ENCODE data around the gene USP5. TPM values are rescaled to one million over a fixed set of nuclear protein-coding genes. Genes with fewer than 3 reads are reported as not detected.

USP5 gene
- total RNA-seq, 6 experiments from 2014 or later, result 149 to 211 (median 182) TPM

DNA sequence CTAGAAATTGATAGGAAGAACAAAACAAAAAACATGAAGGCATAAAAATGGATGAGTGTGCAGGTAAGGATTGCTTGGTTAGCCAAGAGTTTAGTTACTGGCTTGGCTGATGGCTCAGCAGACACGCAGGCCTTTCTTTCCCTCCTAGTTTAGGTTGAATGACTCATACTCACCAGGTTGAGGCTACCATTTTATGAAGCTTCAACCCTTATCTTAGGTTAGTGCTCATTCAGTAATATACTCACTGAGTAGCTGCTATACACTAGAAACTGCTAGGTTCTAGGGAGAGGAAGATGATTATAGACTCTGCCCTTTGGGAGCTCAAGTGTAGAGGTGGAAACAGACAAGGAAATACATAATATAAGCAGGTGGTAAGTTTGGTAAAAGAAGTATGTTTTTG lies 17.7 kb upstream of the USP5 start:
- no peak overlapping the region for H3K4me3 Mint-ChIP-seq
- H3K27me3 Mint-ChIP-seq (ENCODE audit: insufficient read depth), result no peaks in the 10 kb centered on the region; the same call in 1 of the 2 replicates
- TF ChIP-seq, protein P1, sequence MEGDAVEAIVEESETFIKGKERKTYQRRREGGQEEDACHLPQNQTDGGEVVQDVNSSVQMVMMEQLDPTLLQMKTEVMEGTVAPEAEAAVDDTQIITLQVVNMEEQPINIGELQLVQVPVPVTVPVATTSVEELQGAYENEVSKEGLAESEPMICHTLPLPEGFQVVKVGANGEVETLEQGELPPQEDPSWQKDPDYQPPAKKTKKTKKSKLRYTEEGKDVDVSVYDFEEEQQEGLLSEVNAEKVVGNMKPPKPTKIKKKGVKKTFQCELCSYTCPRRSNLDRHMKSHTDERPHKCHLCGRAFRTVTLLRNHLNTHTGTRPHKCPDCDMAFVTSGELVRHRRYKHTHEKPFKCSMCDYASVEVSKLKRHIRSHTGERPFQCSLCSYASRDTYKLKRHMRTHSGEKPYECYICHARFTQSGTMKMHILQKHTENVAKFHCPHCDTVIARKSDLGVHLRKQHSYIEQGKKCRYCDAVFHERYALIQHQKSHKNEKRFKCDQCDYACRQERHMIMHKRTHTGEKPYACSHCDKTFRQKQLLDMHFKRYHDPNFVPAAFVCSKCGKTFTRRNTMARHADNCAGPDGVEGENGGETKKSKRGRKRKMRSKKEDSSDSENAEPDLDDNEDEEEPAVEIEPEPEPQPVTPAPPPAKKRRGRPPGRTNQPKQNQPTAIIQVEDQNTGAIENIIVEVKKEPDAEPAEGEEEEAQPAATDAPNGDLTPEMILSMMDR (IDR thresholded peaks at IDR 0.05), result no peak
- H3K9me3 Mint-ChIP-seq, result no peaks in the 10 kb centered on the region
- no peak for DNase-seq
- no peak overlapping the region for H3K27ac Mint-ChIP-seq
- H3K4me1 Mint-ChIP-seq (ENCODE audit: low read depth), result peaks cover 26% of the 10 kb centered on the region
- H3K36me3 Mint-ChIP-seq (ENCODE audit: low read depth), result peaks cover 23% of the 10 kb centered on the region; the same call in 1 of the 2 replicates

GRCh38 chr12:6834873-6835272 lies 17.1 kb upstream of the USP5 start:
- Mint-ChIP-seq H3K27me3 (ENCODE audit: insufficient read depth) (no peaks in the 10 kb centered on the region; the same call in 1 of the 2 replicates), H3K4me1 (ENCODE audit: low read depth) (peaks cover 23% of the 10 kb centered on the region), H3K4me3 (no peak overlapping the region), H3K36me3 (ENCODE audit: low read depth) (peaks cover 23% of the 10 kb centered on the region; the same call in 1 of the 2 replicates), H3K27ac (no peak overlapping the region), H3K9me3 (no peaks in the 10 kb centered on the region)
- TF ChIP-seq, protein P1 (IDR thresholded peaks at IDR 0.05), result no peak
- no peak for DNase-seq

GRCh38 chr12:6836851-6837250 lies 15.1 kb upstream of the USP5 start:
- H3K27me3 Mint-ChIP-seq (ENCODE audit: insufficient read depth), result peaks cover 3% of the 10 kb centered on the region; the same call in 1 of the 2 replicates

DNA sequence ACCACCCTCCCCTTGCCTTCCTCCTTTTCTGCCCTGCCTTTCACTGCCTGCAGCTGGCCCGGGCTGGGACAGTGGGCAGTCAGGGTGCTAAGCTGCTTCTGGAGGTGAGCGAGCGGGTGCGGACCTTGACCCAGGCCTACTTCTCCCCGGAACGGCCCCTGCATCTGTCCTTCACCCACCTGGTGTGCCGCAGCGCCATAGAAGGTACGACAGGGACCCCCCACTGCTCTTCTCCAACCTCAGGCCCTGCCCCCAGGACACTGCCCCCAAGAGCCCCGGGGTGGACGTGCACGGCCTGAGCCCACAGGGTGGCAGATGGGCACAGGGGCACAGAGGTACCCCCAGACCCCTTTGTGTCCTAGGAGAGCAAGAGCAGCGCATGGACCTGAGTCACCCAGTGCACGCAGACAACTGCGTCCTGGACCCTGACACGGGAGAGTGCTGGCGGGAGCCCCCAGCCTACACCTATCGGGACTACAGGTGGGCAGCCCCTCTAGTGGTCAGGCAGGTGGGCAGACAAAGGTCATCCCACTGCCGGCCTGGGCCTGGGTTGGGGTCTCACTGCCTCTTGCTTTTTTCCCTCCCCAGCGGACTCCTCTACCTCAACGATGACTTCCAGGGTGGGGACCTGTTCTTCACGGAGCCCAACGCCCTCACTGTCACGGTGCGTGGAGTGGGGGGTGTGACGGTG lies 14.4 kb upstream of the USP5 start:
- DNase-seq, result no peak
- H3K27me3 Mint-ChIP-seq (ENCODE audit: insufficient read depth), result 0 out of 2 replicates have a peak, but pooled peaks cover 3% of the 10 kb centered on the region
- no peak overlapping the region for H3K27ac Mint-ChIP-seq
- H3K4me1 Mint-ChIP-seq (ENCODE audit: low read depth), result peaks cover 8% of the 10 kb centered on the region
- TF ChIP-seq, protein P1 (IDR thresholded peaks at IDR 0.05), result no peak
- H3K9me3 Mint-ChIP-seq, result no peaks in the 10 kb centered on the region
- H3K4me3 Mint-ChIP-seq, result no peak overlapping the region
- peaks cover 23% of the 10 kb centered on the region; the same call in 1 of the 2 replicates for H3K36me3 Mint-ChIP-seq (ENCODE audit: low read depth)

More at GRCh38 chr12:6836851-6837250, 15.1 kb upstream of the USP5 start:
- Mint-ChIP-seq H3K4me1 (ENCODE audit: low read depth) (peaks cover 8% of the 10 kb centered on the region), H3K4me3 (no peak overlapping the region), H3K9me3 (no peaks in the 10 kb centered on the region), H3K36me3 (ENCODE audit: low read depth) (peaks cover 23% of the 10 kb centered on the region; the same call in 1 of the 2 replicates), H3K27ac (no peak overlapping the region)
- DNase-seq, result no peak
- TF ChIP-seq, protein P1 (IDR thresholded peaks at IDR 0.05), result no peak

GRCh38 chr12:6838854-6839253 lies 13.1 kb upstream of the USP5 start:
- H3K27ac Mint-ChIP-seq, result no peak overlapping the region
- H3K9me3 Mint-ChIP-seq, result no peaks in the 10 kb centered on the region
- no peak overlapping the region for H3K4me3 Mint-ChIP-seq
- TF ChIP-seq, protein P1 (IDR thresholded peaks at IDR 0.05), result no peak
- no peak for DNase-seq
- 0 out of 2 replicates have a peak, but pooled peaks cover 3% of the 10 kb centered on the region for H3K27me3 Mint-ChIP-seq (ENCODE audit: insufficient read depth)
- peaks cover 20% of the 10 kb centered on the region; the same call in 1 of the 2 replicates for H3K36me3 Mint-ChIP-seq (ENCODE audit: low read depth)
- H3K4me1 Mint-ChIP-seq (ENCODE audit: low read depth), result no peaks in the 10 kb centered on the region
